ENCODE measurements around the gene TMC2. TPM values are rescaled to one million over a fixed set of nuclear protein-coding genes. Genes with fewer than 3 reads are reported as not detected.

TMC2 gene
- total RNA-seq, 4 donors from 2014 or later, result 0.19 TPM; not detected in 3

DNA sequence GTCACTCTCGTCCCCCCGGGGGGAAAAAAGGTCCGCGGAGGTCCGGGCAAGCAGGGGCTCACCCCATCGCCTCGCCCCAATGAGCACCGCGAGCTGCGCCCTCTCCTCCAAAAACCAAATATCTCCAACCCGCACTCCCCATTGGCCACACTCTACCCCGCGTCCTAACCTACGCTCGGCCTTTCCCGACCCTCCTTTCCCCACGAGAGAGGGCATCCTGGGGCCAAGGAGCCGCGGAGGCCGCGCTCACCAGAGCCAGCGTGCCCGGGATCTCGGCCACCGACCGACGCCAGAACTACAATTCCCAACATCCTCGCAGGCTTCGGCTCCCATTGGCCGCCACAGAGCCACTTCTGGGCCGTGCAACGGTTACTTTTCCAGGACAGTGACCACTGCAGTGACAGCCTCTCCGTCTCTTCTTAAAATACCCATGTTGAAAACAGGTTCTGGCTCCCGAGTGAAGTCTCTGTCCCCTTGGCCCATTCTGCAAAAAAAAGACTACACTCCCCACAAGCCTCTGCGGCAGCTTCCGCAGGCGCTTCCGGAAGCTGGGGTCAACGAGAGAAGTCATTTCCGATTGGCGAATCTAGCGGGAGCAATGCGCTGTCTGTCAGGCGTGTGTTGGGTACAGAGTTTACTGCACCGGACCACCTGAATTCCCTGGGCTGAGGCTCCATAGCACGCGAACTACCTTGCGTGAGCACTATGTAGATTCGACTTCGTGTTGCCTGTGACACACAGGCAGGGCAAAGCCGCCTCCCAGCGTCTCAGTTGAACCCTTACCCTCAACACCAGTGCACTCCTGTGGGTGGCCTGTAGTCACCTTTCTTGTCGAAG lies 27.5 kb upstream of the TMC2 start, which contains the start of gene ZNF343:
ZNF343 (minus strand) TSS at position 285 of the 837 bp plus-strand sequence. CDS start 15,020 bp downstream, outside the sequence.
- H3K4me3 ChIP-seq, result peak within 1 kb of the TSS; percentile 56 to 83 (median 74)
- no peaks in the 10 kb centered on the region for H3K27me3 ChIP-seq
- WGBS, 2 donors, result 0 to 1% methylated on average over 24 to 31 of the region's 53 CpGs
- intact Hi-C loops (cut with DNase I), result no loop called here
- H3K36me3 ChIP-seq, result no peaks in the 10 kb centered on the region
- peak in 1 of 4 donors; percentile 55 for TF ChIP-seq POLR2A (IDR thresholded peaks at IDR 0.05)
- TF ChIP-seq, protein P1, sequence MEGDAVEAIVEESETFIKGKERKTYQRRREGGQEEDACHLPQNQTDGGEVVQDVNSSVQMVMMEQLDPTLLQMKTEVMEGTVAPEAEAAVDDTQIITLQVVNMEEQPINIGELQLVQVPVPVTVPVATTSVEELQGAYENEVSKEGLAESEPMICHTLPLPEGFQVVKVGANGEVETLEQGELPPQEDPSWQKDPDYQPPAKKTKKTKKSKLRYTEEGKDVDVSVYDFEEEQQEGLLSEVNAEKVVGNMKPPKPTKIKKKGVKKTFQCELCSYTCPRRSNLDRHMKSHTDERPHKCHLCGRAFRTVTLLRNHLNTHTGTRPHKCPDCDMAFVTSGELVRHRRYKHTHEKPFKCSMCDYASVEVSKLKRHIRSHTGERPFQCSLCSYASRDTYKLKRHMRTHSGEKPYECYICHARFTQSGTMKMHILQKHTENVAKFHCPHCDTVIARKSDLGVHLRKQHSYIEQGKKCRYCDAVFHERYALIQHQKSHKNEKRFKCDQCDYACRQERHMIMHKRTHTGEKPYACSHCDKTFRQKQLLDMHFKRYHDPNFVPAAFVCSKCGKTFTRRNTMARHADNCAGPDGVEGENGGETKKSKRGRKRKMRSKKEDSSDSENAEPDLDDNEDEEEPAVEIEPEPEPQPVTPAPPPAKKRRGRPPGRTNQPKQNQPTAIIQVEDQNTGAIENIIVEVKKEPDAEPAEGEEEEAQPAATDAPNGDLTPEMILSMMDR (IDR thresholded peaks at IDR 0.05), result peak in 1 of 6 experiments; percentile 3
- peaks cover 5 to 21% (median 15%) of the 10 kb centered on the region in 3 donors for H3K4me1 ChIP-seq
- H3K27ac ChIP-seq, result peak within 1 kb of the TSS; percentile 85 to 93 (median 88)
- peak; percentile 34 for DNase-seq
- H3K9me3 ChIP-seq, result no peaks in the 10 kb centered on the region

DNA sequence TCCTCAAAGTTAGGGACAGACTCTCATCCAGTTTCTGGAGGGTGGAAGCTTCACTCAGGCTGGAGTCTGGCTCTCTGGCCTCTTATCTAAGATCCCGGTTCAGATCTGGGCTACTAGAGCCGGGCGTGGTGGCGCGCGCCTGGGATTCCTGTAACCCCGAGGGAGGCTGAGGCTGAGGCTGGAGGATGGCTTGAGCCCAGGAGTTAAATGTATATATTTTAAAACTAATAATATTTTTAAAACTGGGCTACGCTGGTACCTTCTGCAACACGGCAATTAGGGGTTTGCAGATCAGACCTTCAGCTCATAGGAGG lies 26.9 kb upstream of the TMC2 start:
- no peaks in the 10 kb centered on the region for H3K27me3 ChIP-seq
- H3K4me3 ChIP-seq, result peak overlapping the region; percentile 56 to 83 (median 74)
- H3K36me3 ChIP-seq, result no peaks in the 10 kb centered on the region
- TF ChIP-seq, protein P1 (IDR thresholded peaks at IDR 0.05), result no peak
- TF ChIP-seq POLR2A (IDR thresholded peaks at IDR 0.05), result no peak
- intact Hi-C loops (cut with DNase I), result no loop called here
- H3K9me3 ChIP-seq, result no peaks in the 10 kb centered on the region
- 61 to 71% methylated on average over 6 to 8 of the region's 9 CpGs for WGBS, 2 donors
- H3K27ac ChIP-seq, result peak overlapping the region; percentile 85 to 93 (median 88)
- DNase-seq, result no peak
- H3K4me1 ChIP-seq, result peaks cover 5 to 21% (median 15%) of the 10 kb centered on the region in 3 donors

DNA sequence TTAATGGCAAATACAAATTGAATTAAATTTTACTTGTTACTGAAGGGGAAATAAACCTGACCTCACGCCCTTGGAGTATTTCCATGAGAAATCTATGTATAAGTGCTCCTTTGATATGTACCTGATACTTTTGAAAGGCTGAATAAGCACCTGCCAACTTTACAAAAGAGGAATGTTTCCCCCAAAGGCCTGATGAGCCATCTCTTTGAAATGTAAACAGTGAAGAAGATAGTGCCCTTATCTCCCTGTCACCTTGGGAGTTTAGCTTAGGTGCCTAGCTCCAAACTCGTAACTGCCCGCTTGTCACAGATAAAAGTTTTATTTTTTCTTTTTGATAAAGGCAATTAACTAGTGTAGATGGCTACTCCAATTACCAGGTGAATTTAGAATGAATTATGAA lies 26.6 kb upstream of the TMC2 start:
- H3K4me3 ChIP-seq, result peak overlapping the region in 2 of 4 donors; percentile 77 to 83
- no peak overlapping the region for H3K27ac ChIP-seq
- intact Hi-C loops (cut with DNase I), result no loop called here

DNA sequence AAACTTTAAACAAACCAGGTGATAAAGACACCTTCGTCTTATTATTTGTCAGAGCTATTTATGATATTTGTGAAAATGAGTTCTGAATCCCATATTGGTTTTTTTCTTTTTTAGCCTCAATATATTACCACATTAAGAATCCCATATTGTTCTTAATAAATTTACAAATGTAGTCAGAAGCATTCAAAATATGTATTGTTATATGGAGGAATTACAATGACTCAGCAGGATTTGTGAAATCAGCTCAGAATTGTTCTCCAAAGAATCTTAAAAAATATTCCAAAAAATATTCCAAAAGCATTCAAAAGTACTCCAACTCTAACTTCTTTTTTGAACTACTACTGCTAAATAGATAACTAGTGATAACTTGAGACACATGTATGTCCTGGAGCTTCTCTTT lies 21.2 kb upstream of the TMC2 start:
- H3K36me3 ChIP-seq, result no peaks in the 10 kb centered on the region
- H3K4me3 ChIP-seq, result no peak overlapping the region
- 76 to 85% methylated on average over 1 of the region's 1 CpG for WGBS, 2 donors
- peaks cover 0 to 4% (median 0%) of the 10 kb centered on the region in 4 donors for H3K27me3 ChIP-seq
- H3K9me3 ChIP-seq, result no peaks in the 10 kb centered on the region
- TF ChIP-seq, protein P1 (IDR thresholded peaks at IDR 0.05), result no peak
- TF ChIP-seq POLR2A (IDR thresholded peaks at IDR 0.05), result no peak
- no peak overlapping the region for H3K27ac ChIP-seq
- DNase-seq, result no peak
- H3K4me1 ChIP-seq, result no peaks in the 10 kb centered on the region
- intact Hi-C loops (cut with DNase I), result no loop called here

More for the DNA sequence above, 26.6 kb upstream of the TMC2 start:
- TF ChIP-seq, protein P1 (IDR thresholded peaks at IDR 0.05), result no peak
- no peak for TF ChIP-seq POLR2A (IDR thresholded peaks at IDR 0.05)
- Histone ChIP-seq H3K27me3 (no peaks in the 10 kb centered on the region), H3K4me1 (peaks cover 5 to 21% (median 15%) of the 10 kb centered on the region in 3 donors), H3K36me3 (no peaks in the 10 kb centered on the region), H3K9me3 (no peaks in the 10 kb centered on the region)
- WGBS, 2 donors, result 74 to 87% methylated on average over 3 of the region's 3 CpGs
- DNase-seq, result no peak

DNA sequence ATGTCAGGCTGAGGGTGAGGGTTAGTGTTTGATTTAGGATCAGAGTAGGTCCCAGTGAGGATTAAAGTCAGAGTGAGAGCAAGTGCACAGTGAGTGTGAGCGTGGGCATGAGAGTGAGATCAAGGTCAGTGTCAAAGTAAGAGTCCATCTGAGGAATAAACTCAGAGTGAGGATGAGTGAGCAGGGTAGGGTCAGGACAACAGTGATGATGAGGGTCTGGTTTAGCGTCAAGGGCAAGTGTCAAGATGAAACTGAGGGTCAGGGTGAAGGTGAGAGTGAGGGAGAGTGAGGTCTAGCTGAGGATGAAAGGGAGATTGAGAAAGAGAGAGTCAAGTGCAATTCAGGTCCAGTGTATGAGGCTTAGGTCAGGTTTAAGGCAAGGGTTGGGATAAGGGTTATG lies 20.0 kb upstream of the TMC2 start:
- peaks cover 0 to 4% (median 0%) of the 10 kb centered on the region in 4 donors for H3K27me3 ChIP-seq
- no peaks in the 10 kb centered on the region for H3K36me3 ChIP-seq
- intact Hi-C loops (cut with DNase I), result no loop called here
- H3K27ac ChIP-seq, result no peak overlapping the region
- WGBS, 2 donors, result 69 to 82% methylated on average over 2 of the region's 2 CpGs
- H3K4me1 ChIP-seq, result peaks cover 0 to 2% (median 0%) of the 10 kb centered on the region in 3 donors
- H3K9me3 ChIP-seq, result no peaks in the 10 kb centered on the region
- no peak overlapping the region for H3K4me3 ChIP-seq
- TF ChIP-seq, protein P1 (IDR thresholded peaks at IDR 0.05), result no peak
- no peak for TF ChIP-seq POLR2A (IDR thresholded peaks at IDR 0.05)
- DNase-seq, result no peak
